SU-DHL-6 (cell line): ENCODE data around the gene RTN4R.
"Not testable (repeated sequence)": the region's sequence is repeated elsewhere in the genome, so short reads cannot be mapped to it uniquely, and the experiment has no call there.

Source experiments
- H2AFZ ChIP-seq: fragments of 200-600 bp; sonication (generic); 2 replicates; pipeline ENCODE4 v1.6.1; 2014; ENCODE audit warnings: low read depth, mild to moderate bottlenecking, moderate library complexity, mixed read lengths, antibody characterized with exemption, low read length; ENCODE audit not compliant: severe bottlenecking
- H3F3A ChIP-seq: fragments of 200-600 bp; shearing (Covaris generic); 2 replicates; pipeline ENCODE4 v1.6.0; 2016; ENCODE audit warnings: antibody characterized with exemption, mild to moderate bottlenecking; ENCODE audit not compliant: insufficient read depth
- H3K27ac ChIP-seq: fragments of 200-600 bp; sonication (generic); 2 replicates; pipeline ENCODE4 v1.5.1; 2016; ENCODE audit warnings: low read depth, mild to moderate bottlenecking, low read length, moderate library complexity, mixed read lengths
- H3K27me3 ChIP-seq: fragments of 200-600 bp; sonication (generic), shearing (Covaris generic); 2 replicates; pipeline ENCODE4 v1.6.0; 2014; ENCODE audit warnings: mild to moderate bottlenecking, low read length
- H3K36me3 ChIP-seq: fragments of 200-600 bp; sonication (generic); 2 replicates; pipeline ENCODE4 v1.6.1; 2014; ENCODE audit warnings: mild to moderate bottlenecking, low read length, mixed read lengths
- H3K4me2 ChIP-seq: fragments of 300-600, 200-600 bp; shearing (Covaris generic), sonication (generic); 2 replicates; pipeline ENCODE4 v1.6.0; 2014; ENCODE audit warnings: low read length, low read depth, mild to moderate bottlenecking; ENCODE audit not compliant: poor library complexity, severe bottlenecking
- H3K4me3 ChIP-seq: fragments of 200-600 bp; sonication (generic); 2 replicates; pipeline ENCODE4 v1.5.1; 2014; ENCODE audit warnings: antibody characterized with exemption, low read length, mild to moderate bottlenecking, mixed read lengths; ENCODE audit not compliant: insufficient read depth, poor library complexity, severe bottlenecking
- H3K79me2 ChIP-seq: fragments of 200-600 bp; sonication (generic); 2 replicates; pipeline ENCODE4 v1.6.1; 2014; ENCODE audit warnings: mild to moderate bottlenecking, low read length, moderate library complexity; ENCODE audit not compliant: insufficient read depth
- H3K9ac ChIP-seq: fragments of 200-600 bp; sonication (generic); 2 replicates; pipeline ENCODE4 v1.7.0; 2014; ENCODE audit warnings: mild to moderate bottlenecking, low read length
- H3K9me2 ChIP-seq: fragments of 200-600 bp; sonication (generic); replicated peaks from 2 replicates; pipeline ENCODE4 v1.6.1; 2014; ENCODE audit warnings: low read length; ENCODE audit not compliant: insufficient read depth
- H3K9me3 ChIP-seq: fragments of 200-600 bp; sonication (generic); 2 replicates; pipeline ENCODE4 v1.6.1; 2014; ENCODE audit warnings: low read length, mixed read lengths; ENCODE audit not compliant: insufficient read depth
- H4K20me1 ChIP-seq: fragments of 200-600 bp; sonication (generic); 2 replicates; pipeline ENCODE4 v1.6.1; 2014; ENCODE audit warnings: low read depth, mild to moderate bottlenecking, antibody characterized with exemption, low read length, moderate library complexity, mixed read lengths
- CTCF ChIP-seq: fragments of 200-600 bp; sonication (generic); IDR thresholded peaks from one replicate; pipeline ENCODE4 v1.5.1; 2017; ENCODE audit warnings: antibody characterized with exemption, mild to moderate bottlenecking, low read length, moderate library complexity; ENCODE audit not compliant: insufficient read depth, poor library complexity, severe bottlenecking
- EZH2phosphoT487 ChIP-seq: fragments of 200-600 bp; sonication (generic), shearing (Covaris generic); conservative IDR thresholded peaks from 2 replicates; pipeline ENCODE4 v1.6.1; 2018; ENCODE audit warnings: mild to moderate bottlenecking, antibody characterized with exemption, low read length, moderate library complexity, mixed read lengths

The RTN4R gene

GRCh38 chr22:20306646-20307447 lies 38.7 kb upstream of the RTN4R start:
- not testable (repeated sequence) for H3K4me2 ChIP-seq, H3K9ac ChIP-seq, H3K36me3 ChIP-seq, H3F3A ChIP-seq, H3K9me2 ChIP-seq, H2AFZ ChIP-seq, H3K27me3 ChIP-seq, H3K4me3 ChIP-seq, H3K9me3 ChIP-seq, H3K79me2 ChIP-seq, H4K20me1 ChIP-seq, H3K27ac ChIP-seq

- Histone ChIP-seq H3K79me2 (no peaks in the 10 kb centered on the region), H2AFZ (no peak overlapping the region), H3K27me3 (no peaks in the 10 kb centered on the region), H3K9me2 (no peaks in the 10 kb centered on the region), H3K9ac (no peak overlapping the region), H3F3A (no peaks in the 10 kb centered on the region), H3K27ac (no peak overlapping the region), H3K4me2 (no peak overlapping the region), H4K20me1 (no peaks in the 10 kb centered on the region), H3K36me3 (no peaks in the 10 kb centered on the region), H3K4me3 (no peak overlapping the region), H3K9me3 (no peaks in the 10 kb centered on the region)
- no peak for TF ChIP-seq CTCF
- TF ChIP-seq EZH2phosphoT487 = no peak
Observed at GRCh38 chr22:20305894-20306645, 38.0 kb upstream of the RTN4R start.

GRCh38 chr22:20305230-20305893 lies 37.2 kb upstream of the RTN4R start:
- H3K27ac ChIP-seq, H3K9ac ChIP-seq, H3K36me3 ChIP-seq, H3K9me2 ChIP-seq, H3K27me3 ChIP-seq, H2AFZ ChIP-seq, H4K20me1 ChIP-seq, H3K79me2 ChIP-seq, H3F3A ChIP-seq, H3K4me2 ChIP-seq, H3K4me3 ChIP-seq, H3K9me3 ChIP-seq: not testable (repeated sequence)

GRCh38 chr22:20304646-20305045 lies 36.5 kb upstream of the RTN4R start:
- no peak overlapping the region for H3K4me3 ChIP-seq
- H3F3A ChIP-seq = no peaks in the 10 kb centered on the region
- H3K9me3 ChIP-seq = no peaks in the 10 kb centered on the region
- H3K27me3 ChIP-seq = no peaks in the 10 kb centered on the region
- no peaks in the 10 kb centered on the region for H4K20me1 ChIP-seq
- no peak overlapping the region for H3K27ac ChIP-seq
- H3K79me2 ChIP-seq = no peaks in the 10 kb centered on the region
- TF ChIP-seq EZH2phosphoT487 (no peak), CTCF (no peak)
- no peaks in the 10 kb centered on the region for H3K36me3 ChIP-seq
- no peak overlapping the region for H3K4me2 ChIP-seq
- no peaks in the 10 kb centered on the region for H3K9me2 ChIP-seq
- H2AFZ ChIP-seq = no peak overlapping the region
- H3K9ac ChIP-seq = no peak overlapping the region

GRCh38 chr22:20303229-20303534 lies 35.1 kb upstream of the RTN4R start:
- not testable (repeated sequence) for H3F3A ChIP-seq, H3K36me3 ChIP-seq, H3K4me3 ChIP-seq, H3K9ac ChIP-seq, H4K20me1 ChIP-seq, H3K4me2 ChIP-seq, H2AFZ ChIP-seq, H3K27ac ChIP-seq, H3K9me2 ChIP-seq, H3K9me3 ChIP-seq, H3K79me2 ChIP-seq, H3K27me3 ChIP-seq
